GM19025 (cell line): ENCODE measurements around the gene TBC1D9B.

Experiments
- ATAC-seq: cut with Tn5 transposase; IDR thresholded peaks from one replicate; pipeline ENCODE4 v1.9.1; 2021; ENCODE audit warnings: mild to moderate bottlenecking, low read depth, moderate library complexity; ENCODE audit not compliant: unreplicated experiment

Gene TBC1D9B

GRCh38 chr5:179887095-179887494, 20.6 kb downstream of the TBC1D9B start:
- ATAC-seq = no peak

- ATAC-seq = no peak
These were observed 21.3 kb downstream of the TBC1D9B start for GRCh38 chr5:179886190-179886911.

GRCh38 chr5:179885491-179886090, 22.1 kb downstream of the TBC1D9B start:
- ATAC-seq = no peak

GRCh38 chr5:179883163-179883562, 24.5 kb downstream of the TBC1D9B start:
- no peak for ATAC-seq

GRCh38 chr5:179882338-179882737, 25.4 kb downstream of the TBC1D9B start:
- no peak for ATAC-seq

GRCh38 chr5:179880848-179881590, 26.7 kb downstream of the TBC1D9B start:
- no peak for ATAC-seq

- ATAC-seq = no peak
These were observed 27.5 kb downstream of the TBC1D9B start for GRCh38 chr5:179880066-179880650.

- ATAC-seq = no peak
These were observed 28.0 kb downstream of the TBC1D9B start for GRCh38 chr5:179879690-179880010.

- ATAC-seq = no peak
These were observed 28.6 kb downstream of the TBC1D9B start for GRCh38 chr5:179879003-179879689.

GRCh38 chr5:179878222-179879002, 29.3 kb downstream of the TBC1D9B start:
- no peak for ATAC-seq

- no peak for ATAC-seq
These were observed 31.1 kb downstream of the TBC1D9B start for GRCh38 chr5:179876610-179876952.

GRCh38 chr5:179875741-179876609, 31.7 kb downstream of the TBC1D9B start:
- no peak for ATAC-seq

- ATAC-seq = no peak
These were observed 33.0 kb downstream of the TBC1D9B start for GRCh38 chr5:179874536-179875292.

GRCh38 chr5:179874136-179874535, 33.6 kb downstream of the TBC1D9B start:
- ATAC-seq = no peak

- no peak for ATAC-seq
These were observed 34.0 kb downstream of the TBC1D9B start for GRCh38 chr5:179873588-179874110.

GRCh38 chr5:179872828-179873575, 34.7 kb downstream of the TBC1D9B start:
- no peak for ATAC-seq

GRCh38 chr5:179872055-179872827, 35.5 kb downstream of the TBC1D9B start:
- ATAC-seq = no peak
